Panc1 (cell line): ENCODE measurements around the gene ME1. TPM values are rescaled to one million over a fixed set of nuclear protein-coding genes. Genes with fewer than 3 reads are reported as not detected.

Source experiments
- ATAC-seq: fragments of 200-7000 bp; cut with Tn5 transposase; 2 replicates; pipeline ENCODE4 v1.9.1; 2020; ENCODE audit warnings: mild to moderate bottlenecking, moderate library complexity
- BruUV-seq: library from RNA; stranded (reverse); fragments of 400-500 nt; replicated peaks from 2 replicates; lab custom pipeline; 2021; lab: Mats Ljungman, UMichigan
- CTCF ChIA-PET: fragments of 300-600 bp; sonication (Branson Sonifier 250); formaldehyde crosslinking; loops from one replicate; lab custom pipeline; 2022; ENCODE audit warnings: antibody characterized with exemption; lab: Charles Lee
- POLR2A ChIA-PET: fragments of 300-600 bp; sonication (Branson Sonifier 250); formaldehyde crosslinking; loops from one replicate; lab custom pipeline; 2022; ENCODE audit warnings: antibody characterized with exemption; lab: Charles Lee
- DNase-seq: peaks from one replicate; pipeline ENCODE4 v3.0.0-alpha.2; 2010; ENCODE audit warnings: low read depth, low spot score
- H3K27ac ChIP-seq: 2 replicates; pipeline ENCODE4 v1.5.1; 2011; ENCODE audit warnings: mild to moderate bottlenecking, low read length, inconsistent platforms
- H3K27me3 ChIP-seq: fragments of 200-500 bp; sonication (Bioruptor generic); 2 replicates; pipeline ENCODE4 v1.6.0; 2014; ENCODE audit warnings: low read length, inconsistent platforms; ENCODE audit not compliant: control insufficient read depth, insufficient read depth
- H3K36me3 ChIP-seq: fragments of 200-500 bp; sonication (Bioruptor generic); 2 replicates; pipeline ENCODE4 v1.5.1; 2014; ENCODE audit warnings: inconsistent platforms, mild to moderate bottlenecking, low read length, moderate library complexity; ENCODE audit not compliant: control insufficient read depth, insufficient read depth
- H3K4me1 ChIP-seq: 2 replicates; pipeline ENCODE4 v1.5.1; 2011; ENCODE audit warnings: inconsistent platforms, mild to moderate bottlenecking, low read length, moderate library complexity; ENCODE audit not compliant: control insufficient read depth, insufficient read depth
- H3K4me3 ChIP-seq, 2 experiments: 2 replicates each; pipeline ENCODE4 v1.5.1; 2011 to 2012; ENCODE audit warnings: low read depth in 2 of 2, low read length in 2 of 2, mild to moderate bottlenecking in 2 of 2, inconsistent platforms in 1 of 2, moderate library complexity in 1 of 2
- H3K9me3 ChIP-seq: fragments of 200-500 bp; sonication (Bioruptor generic); 2 replicates; pipeline ENCODE4 v1.5.1; 2014; ENCODE audit warnings: low read depth, mild to moderate bottlenecking, inconsistent platforms, low read length, moderate library complexity; ENCODE audit not compliant: control insufficient read depth, insufficient read depth
- CTCF ChIP-seq: fragments of 450-650 bp; IDR thresholded peaks from 2 replicates; pipeline ENCODE4 v1.5.1; 2017; ENCODE audit warnings: mild to moderate bottlenecking
- POLR2AphosphoS5 ChIP-seq: IDR thresholded peaks from 2 replicates; pipeline ENCODE4 v1.6.1; 2012; ENCODE audit warnings: mild to moderate bottlenecking, low read depth, low read length, moderate library complexity
- SIN3A ChIP-seq: IDR thresholded peaks from 2 replicates; pipeline ENCODE4 v1.6.1; 2012; ENCODE audit warnings: low read depth, mild to moderate bottlenecking, low read length, moderate library complexity, borderline replicate concordance; ENCODE audit not compliant: insufficient read depth
- TCF7L2 ChIP-seq: IDR thresholded peaks from 2 replicates; pipeline ENCODE4 v1.6.1; 2011; ENCODE audit warnings: mild to moderate bottlenecking, low read depth, low read length, inconsistent platforms
- in situ Hi-C: cut with HindIII; loops from 2 replicates; pipeline ENCODE4 v1.10.0; 2016; ENCODE audit warnings: low sequenced_read_pairs, low pct_unique_long_range_greater_than_20kb
- intact Hi-C: fragments of 100-400 bp; cut with micrococcal nuclease; formaldehyde crosslinking; loops from one replicate; pipeline ENCODE4 v1.10.0; 2022; ENCODE audit not compliant: unreplicated experiment
- total RNA-seq: library from RNA; stranded (reverse); gene quantifications from one replicate; pipeline ENCODE4 v1.2.1, GENCODE V29; 2021; ENCODE audit not compliant: unreplicated experiment
- TF ChIP-seq, protein P1 (sequence below), 2 experiments: IDR thresholded peaks; 2 replicates each; pipeline ENCODE4 v1.6.1; 2011 to 2012; ENCODE audit warnings: low read depth in 2 of 2, control low read depth in 1 of 2, low read length in 1 of 2, mild to moderate bottlenecking in 1 of 2, moderate library complexity in 1 of 2; ENCODE audit not compliant: insufficient read depth in 1 of 2

The ME1 gene
- total RNA-seq, 1 experiment from 2014 or later = 19.7 TPM

DNA sequence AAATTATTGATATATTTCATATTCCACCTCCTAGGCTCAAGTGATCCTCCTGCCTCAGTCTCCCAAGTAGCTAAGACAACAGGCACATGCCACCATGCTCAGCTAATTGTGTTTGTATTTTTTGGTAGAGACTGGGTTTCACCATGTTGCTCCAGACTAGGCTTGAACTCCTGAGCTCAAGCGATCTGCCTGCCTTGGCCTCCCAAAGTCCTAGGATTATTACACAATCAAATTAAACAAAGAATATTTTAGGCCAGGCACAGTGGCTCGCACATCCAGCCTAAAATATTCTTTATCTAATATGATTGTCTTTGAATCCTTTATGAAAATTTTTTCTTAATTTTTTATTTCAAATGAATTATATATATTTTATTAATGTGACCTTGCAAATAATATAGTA, 17.8 kb downstream of the ME1 start:
- TF ChIP-seq SIN3A (no peak), POLR2AphosphoS5 (no peak), TCF7L2 (no peak), CTCF (no peak)
- TF ChIP-seq, protein P1, sequence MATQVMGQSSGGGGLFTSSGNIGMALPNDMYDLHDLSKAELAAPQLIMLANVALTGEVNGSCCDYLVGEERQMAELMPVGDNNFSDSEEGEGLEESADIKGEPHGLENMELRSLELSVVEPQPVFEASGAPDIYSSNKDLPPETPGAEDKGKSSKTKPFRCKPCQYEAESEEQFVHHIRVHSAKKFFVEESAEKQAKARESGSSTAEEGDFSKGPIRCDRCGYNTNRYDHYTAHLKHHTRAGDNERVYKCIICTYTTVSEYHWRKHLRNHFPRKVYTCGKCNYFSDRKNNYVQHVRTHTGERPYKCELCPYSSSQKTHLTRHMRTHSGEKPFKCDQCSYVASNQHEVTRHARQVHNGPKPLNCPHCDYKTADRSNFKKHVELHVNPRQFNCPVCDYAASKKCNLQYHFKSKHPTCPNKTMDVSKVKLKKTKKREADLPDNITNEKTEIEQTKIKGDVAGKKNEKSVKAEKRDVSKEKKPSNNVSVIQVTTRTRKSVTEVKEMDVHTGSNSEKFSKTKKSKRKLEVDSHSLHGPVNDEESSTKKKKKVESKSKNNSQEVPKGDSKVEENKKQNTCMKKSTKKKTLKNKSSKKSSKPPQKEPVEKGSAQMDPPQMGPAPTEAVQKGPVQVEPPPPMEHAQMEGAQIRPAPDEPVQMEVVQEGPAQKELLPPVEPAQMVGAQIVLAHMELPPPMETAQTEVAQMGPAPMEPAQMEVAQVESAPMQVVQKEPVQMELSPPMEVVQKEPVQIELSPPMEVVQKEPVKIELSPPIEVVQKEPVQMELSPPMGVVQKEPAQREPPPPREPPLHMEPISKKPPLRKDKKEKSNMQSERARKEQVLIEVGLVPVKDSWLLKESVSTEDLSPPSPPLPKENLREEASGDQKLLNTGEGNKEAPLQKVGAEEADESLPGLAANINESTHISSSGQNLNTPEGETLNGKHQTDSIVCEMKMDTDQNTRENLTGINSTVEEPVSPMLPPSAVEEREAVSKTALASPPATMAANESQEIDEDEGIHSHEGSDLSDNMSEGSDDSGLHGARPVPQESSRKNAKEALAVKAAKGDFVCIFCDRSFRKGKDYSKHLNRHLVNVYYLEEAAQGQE (IDR thresholded peaks at IDR 0.05; ENCODE audit: insufficient read depth in 1 of 2, low read depth in 2 of 2, low read length in 1 of 2) = no peak
- no peaks in the 10 kb centered on the region for H3K4me1 ChIP-seq
- no TSS peak for BruUV-seq
- in situ Hi-C loops = no loop called here
- POLR2A ChIA-PET = interaction anchor here (0.5 kb wide), 1 partner anchor 99 kb away, joined by 4 read pairs; the partner anchor contains the start of gene PRSS35
- no peaks in the 10 kb centered on the region for H3K36me3 ChIP-seq
- H3K9me3 ChIP-seq = no peaks in the 10 kb centered on the region
- CTCF ChIA-PET = no interaction called here
- no peak overlapping the region for H3K4me3 ChIP-seq
- ATAC-seq = no peak
- no peak overlapping the region for H3K27ac ChIP-seq
- intact Hi-C loops = loop anchor here (10.0 kb wide), 1 partner anchor 348 kb away; the partner anchor contains the start of genes DOP1A and UBE3D
- H3K27me3 ChIP-seq = no peaks in the 10 kb centered on the region
- no peak for DNase-seq

- ATAC-seq (no peak), DNase-seq (no peak)
- CTCF ChIA-PET = no interaction called here
- Histone ChIP-seq H3K4me3 (no peak overlapping the region), H3K9me3 (no peaks in the 10 kb centered on the region), H3K27ac (no peak overlapping the region), H3K27me3 (no peaks in the 10 kb centered on the region), H3K4me1 (no peaks in the 10 kb centered on the region), H3K36me3 (no peaks in the 10 kb centered on the region)
- in situ Hi-C loops (no loop called here), intact Hi-C loops (loop anchor here (10.0 kb wide), 1 partner anchor 347 kb away; the partner anchor contains the start of genes DOP1A and UBE3D)
- no TSS peak for BruUV-seq
- no peak for TF ChIP-seq SIN3A
- no peak for TF ChIP-seq CTCF
- TF ChIP-seq, protein P1 (IDR thresholded peaks at IDR 0.05; ENCODE audit: insufficient read depth in 1 of 2, low read depth in 2 of 2, low read length in 1 of 2) = no peak
- no peak for TF ChIP-seq TCF7L2
- TF ChIP-seq POLR2AphosphoS5 = no peak
- POLR2A ChIA-PET = no interaction called here
Observed at GRCh38 chr6:83411731-83412130, 19.1 kb downstream of the ME1 start.
